Activated CD8-positive, alpha-beta memory T cell treated with anti-CD3 and anti-CD28 coated beads, Interleukin-2, amount 50 U/mL, for 48 hours (primary cell): ENCODE results near the gene EGLN2.
"Not testable (repeated sequence)": the region's sequence is repeated elsewhere in the genome, so short reads cannot be mapped to it uniquely, and the experiment has no call there.

ENCODE experiments used
- DNase-seq: peaks from one replicate; pipeline ENCODE4 v3.0.0-alpha.2; 2020

Gene EGLN2

GRCh38 chr19:40776932-40777644, 21.9 kb upstream of the EGLN2 start:
- peak; percentile 87 for DNase-seq

DNA sequence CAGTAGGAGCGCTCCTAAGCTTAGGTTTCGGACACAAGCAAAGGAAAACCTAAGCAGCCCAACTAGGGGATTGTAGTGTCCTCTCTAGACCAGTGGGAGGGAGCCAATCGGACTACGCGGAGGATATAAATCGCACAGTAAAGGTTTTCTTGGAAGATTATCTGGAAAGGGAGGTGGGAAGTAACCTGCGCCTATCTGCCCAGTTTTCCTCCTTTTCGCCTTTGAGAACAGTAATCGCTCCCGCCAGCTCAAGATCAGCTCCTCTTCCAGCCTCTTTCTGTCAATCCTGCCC, 21.4 kb upstream of the EGLN2 start:
- no peak for DNase-seq

DNA sequence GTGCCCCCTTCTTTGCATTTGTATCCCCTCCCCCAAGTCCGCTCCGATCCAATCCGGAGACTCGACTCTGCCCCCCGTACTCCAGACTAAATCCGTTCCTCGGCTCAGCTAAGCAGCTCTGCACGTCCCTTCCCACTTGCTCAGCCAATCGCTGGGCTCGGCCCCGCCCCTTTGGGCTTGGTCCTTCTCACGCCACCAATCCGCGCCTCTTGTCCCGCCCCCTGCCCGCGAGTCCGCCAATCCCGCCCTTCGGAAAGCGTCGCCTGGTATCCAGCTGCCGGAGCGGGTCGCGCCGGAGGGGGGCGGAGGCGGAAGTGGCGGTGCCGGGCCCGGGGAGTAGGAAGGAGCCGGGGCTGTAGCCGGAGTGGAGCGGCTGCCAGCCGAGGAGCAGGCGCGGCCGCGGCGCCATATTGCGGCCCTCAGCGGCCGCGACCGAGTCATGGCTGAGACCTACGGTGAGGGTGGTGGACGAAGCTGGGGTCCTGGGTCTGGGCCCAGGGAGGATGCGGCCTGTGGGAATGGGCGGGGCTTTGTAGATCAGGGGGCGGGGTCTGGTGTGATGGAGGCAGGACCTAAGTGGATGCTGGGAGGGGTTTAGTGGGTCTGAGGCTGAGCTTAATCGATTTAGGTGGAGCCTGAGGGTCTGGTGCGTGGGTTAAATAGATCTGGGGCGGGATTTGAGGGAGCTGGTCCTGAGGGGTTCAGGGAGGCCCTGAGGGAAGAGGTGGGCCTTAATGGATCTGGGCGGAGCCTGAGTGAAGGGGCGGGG, 20.9 kb upstream of the EGLN2 start, which contains the start of gene RAB4B:
Gene RAB4B (plus strand): TSS at position 311 of the 769 bp plus-strand sequence. CDS start 129 bp downstream, at position 440.
- peak; percentile 99 for DNase-seq

GRCh38 chr19:40778706-40779284, 20.2 kb upstream of the EGLN2 start:
- no peak for DNase-seq

DNA sequence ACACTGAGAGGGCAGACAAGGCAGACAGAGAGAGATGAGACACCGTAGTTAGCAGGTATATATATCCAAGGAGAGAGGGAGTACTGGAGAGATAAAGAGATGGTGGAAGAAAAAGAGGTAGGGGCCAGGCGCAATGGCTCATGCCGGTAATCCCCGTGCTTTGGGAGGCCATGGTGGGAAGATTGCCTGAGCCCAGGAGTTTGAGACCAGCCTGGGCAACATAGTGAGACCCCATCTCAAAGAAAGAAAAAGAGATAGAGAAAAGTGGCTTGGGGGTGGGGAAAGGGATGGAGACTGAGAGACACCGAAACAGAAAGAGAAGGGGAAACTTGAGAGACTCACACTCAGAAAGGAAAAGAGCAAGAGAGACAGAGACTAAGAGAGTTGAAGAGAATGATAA, 18.4 kb upstream of the EGLN2 start:
- no peak for DNase-seq

- DNase-seq, result no peak
These were observed 17.9 kb upstream of the EGLN2 start for GRCh38 chr19:40781140-40781539.

DNA sequence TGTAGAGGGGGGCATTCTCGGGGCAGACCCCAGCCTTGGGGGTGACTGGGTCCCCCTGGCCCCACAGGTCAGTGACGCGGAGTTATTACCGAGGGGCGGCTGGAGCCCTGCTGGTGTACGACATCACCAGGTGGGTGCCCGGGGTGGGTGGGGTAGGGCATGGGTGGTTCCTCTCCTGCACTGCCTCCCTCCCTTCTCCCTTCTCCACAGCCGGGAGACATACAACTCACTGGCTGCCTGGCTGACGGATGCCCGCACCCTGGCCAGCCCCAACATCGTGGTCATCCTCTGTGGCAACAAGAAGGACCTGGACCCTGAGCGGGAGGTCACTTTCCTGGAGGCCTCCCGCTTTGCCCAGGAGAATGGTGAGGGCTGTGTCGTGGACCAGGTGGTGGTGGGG, 15.3 kb upstream of the EGLN2 start:
- DNase-seq, result no peak

DNA sequence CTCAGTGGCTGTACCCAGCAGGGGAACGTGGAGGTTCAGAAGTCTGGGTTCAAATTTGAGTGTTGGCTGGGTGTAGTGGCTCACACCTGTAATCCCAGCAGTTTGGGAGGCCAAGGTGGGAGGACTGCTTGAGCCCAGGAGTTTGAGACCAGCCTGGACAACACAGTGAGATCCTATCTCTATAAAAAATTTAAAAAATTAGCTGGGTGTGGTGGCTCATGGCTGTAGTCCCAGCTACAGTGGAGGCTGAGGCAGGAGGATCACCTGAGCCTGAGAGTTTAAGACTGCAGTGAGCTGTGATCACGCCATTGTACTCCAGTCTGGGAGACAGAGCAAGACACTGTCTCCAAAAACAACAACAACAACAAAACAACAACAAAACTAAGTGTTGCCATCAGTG, 14.8 kb upstream of the EGLN2 start:
- DNase-seq, result not testable (repeated sequence)

DNA sequence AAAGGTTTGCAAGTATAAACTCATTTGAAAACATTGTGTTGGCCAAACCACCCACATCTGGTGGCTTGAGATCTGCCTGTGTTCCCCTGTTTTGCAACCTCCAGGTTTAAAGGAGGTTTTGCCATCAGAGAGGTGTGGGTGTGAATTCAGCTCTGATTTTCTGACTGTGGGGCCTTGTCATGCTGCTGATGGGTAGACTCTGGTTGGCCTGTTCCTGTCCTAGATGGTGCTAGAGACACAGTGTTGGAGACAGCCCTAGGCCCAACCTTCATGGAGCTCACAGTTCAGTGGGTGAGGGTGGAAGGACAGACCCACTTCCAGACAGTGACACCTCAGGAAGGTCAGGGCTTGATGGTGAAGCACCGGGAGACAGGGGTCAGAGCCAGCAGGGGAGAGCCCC, 13.5 kb upstream of the EGLN2 start:
- no peak for DNase-seq

DNA sequence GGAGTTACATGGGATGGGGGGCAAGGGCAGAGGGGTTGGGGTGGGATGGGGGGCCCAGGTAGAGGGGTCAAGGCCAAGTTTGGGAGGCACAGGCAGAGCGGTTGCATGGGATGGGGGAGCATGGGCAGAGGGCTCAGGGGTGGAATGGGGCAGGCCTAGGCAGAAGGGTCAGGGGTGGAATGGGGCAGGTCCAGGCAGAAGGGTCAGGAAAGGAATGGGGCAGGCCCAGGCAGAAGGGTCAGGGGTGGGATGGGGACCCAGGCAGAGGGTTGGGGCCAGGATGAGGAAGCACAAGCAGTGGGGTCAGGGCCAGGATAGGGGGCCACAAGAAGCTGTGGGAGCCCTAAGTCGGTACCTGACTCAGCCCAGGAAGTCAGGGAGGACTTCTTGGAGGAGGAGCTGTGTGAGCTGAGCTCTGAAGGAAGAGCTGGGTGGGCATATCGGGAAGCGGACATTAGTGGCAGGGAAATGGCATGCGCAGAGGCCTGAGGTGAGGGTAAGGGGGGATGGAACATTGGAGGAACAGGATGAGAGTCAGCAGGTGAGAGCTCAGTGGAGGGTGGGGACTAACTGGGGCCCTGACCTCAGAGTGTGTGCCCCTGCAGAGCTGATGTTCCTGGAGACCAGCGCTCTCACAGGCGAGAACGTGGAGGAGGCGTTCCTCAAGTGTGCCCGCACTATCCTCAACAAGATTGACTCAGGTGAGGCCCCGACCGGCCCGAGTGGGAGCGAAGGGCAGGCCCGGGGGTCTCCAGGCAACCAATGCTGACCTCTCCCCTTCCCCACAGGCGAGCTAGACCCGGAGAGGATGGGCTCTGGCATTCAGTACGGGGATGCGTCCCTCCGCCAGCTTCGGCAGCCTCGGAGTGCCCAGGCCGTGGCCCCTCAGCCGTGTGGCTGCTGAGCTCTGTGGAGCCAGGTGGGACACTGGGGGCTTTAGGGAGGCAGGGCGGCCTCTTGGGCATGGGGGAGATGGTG, 12.6 kb upstream of the EGLN2 start:
- no peak for DNase-seq

DNA sequence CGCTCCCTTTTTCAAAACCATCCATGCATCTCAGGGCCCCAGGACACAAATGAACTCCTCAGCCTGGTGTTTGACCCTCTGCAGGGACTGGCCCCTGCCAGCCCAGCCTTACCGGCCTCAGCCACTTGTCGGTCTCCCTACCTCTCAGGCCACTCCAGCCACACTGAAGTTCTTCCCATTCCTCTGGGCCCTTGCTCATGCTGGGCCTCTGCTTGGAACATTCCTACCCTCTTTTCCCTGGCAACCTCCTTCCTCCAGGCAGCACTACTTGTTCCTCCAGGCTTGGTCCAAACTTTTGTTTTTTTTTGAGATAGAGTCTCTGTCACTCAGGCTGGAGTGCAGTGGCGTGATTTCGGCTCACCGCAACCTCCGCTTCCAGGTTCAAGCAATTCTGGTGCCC, 7.6 kb upstream of the EGLN2 start:
- no peak for DNase-seq

- no peak for DNase-seq
These were observed 7.0 kb upstream of the EGLN2 start for GRCh38 chr19:40791996-40792395.

DNA sequence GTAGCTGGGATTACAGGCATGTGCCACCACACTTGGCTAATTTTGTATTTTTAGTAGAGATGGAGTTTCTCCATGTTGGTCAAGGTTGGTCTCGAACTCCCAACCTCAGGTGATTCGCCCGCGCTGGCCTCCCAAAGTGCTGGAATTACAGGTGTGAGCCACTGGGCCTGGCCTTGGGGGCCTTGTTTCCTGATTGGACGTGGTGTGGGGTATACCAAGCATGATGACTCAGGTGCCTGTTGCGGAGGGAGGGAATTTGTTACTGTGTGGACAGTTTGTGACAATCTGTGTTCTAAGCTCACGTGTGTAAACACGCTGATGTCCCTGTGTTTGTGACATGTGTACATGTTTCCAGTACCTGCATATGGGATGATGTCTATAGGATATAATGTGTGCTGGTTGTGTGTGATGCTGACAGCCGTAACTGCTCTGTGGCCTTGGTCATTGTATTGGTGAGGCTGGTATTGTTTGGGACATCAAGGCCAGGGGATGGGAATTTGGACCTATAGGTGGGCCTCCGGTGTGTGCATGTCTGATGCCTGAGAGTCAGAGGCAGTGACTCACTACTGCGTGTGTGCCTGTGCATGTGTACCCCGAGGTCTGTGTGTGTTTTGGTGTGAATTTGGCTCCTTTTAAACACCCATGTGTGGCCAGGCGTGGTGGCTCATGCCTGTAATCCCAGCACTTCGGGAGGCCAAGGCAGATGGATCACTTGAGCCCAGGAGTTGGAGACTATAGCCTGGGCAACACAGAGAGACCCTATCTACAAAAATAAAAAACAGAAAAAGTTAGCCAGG, 1.6 kb upstream of the EGLN2 start:
- no peak for DNase-seq

GRCh38 chr19:40797963-40798682, 868 bp upstream of the EGLN2 start:
- DNase-seq, result peak; percentile 82

DNA sequence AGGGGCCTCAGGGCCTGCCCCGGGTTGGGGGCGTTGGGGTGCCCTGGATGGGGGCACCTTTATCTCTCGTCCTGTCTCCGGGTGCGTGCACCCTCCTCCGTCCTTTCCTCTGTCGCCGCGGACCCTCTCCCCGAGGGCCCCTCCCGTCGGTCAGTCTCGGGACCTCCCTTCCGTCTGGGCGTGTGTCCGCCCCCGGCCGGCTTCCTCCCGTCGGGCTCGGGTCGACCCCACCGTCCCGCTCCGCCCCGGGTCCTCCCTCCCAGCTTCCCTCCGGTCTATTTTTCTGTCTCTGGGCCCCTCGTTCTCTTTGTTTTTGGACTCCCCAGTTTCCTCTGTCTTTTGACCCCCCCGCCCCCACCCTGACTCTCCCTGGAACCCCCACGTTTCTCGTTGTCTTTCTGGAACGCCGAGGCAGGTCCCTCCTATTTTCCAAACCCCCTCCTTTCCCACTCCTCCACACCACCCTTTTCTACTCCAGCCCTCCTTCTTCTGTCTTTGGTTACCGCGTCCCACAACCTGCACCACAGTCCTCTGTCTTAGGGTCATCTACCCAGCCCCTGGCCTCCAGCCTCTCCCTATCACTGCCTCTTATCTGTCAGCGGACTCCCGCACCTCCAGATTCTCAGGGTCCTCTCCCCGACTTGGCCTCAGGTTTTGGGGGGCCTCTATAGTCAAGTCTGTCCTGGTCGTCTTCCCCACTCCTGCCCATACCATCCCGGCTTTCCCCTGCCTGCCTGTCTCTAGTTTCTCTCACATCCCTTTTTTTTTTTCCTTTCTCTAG, 757 bp downstream of the EGLN2 start:
- DNase-seq, result peak; percentile 77

DNA sequence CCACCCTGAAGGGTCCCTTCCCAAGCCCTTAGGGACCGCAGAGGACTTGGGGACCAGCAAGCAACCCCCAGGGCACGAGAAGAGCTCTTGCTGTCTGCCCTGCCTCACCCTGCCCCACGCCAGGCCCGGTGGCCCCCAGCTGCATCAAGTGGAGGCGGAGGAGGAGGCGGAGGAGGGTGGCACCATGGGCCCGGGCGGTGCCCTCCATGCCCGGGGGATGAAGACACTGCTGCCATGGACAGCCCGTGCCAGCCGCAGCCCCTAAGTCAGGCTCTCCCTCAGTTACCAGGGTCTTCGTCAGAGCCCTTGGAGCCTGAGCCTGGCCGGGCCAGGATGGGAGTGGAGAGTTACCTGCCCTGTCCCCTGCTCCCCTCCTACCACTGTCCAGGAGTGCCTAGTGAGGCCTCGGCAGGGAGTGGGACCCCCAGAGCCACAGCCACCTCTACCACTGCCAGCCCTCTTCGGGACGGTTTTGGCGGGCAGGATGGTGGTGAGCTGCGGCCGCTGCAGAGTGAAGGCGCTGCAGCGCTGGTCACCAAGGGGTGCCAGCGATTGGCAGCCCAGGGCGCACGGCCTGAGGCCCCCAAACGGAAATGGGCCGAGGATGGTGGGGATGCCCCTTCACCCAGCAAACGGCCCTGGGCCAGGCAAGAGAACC, 1.5 kb downstream of the EGLN2 start:
- DNase-seq, result no peak

GRCh38 chr19:40800997-40801377, 2.0 kb downstream of the EGLN2 start:
- no peak for DNase-seq

- no peak for DNase-seq
These were observed 2.7 kb downstream of the EGLN2 start for GRCh38 chr19:40801426-40802299.
